Kidney (tissue), 14 donors: ENCODE measurements around the gene SLC41A3. TPM values are rescaled to one million over a fixed set of nuclear protein-coding genes. Genes with fewer than 3 reads are reported as not detected.

ENCODE experiments used
- DNase-seq, 5 donors: peaks; one replicate each; pipeline ENCODE4 v3.0.0-alpha.2; 2013 to 2020
- FAIRE-seq: peaks from 2 replicates; lab custom pipeline; 2012; peaks lifted over from hg19 to GRCh38; lab: Jason Lieb, UNC
- H3K27ac ChIP-seq, 2 donors: one replicate each; pipeline ENCODE4 v1.7.0; 2013; ENCODE audit warnings: low read depth in 2 of 2, low read length in 2 of 2, inconsistent platforms in 1 of 2
- H3K27me3 ChIP-seq: one replicate; pipeline ENCODE4 v1.7.1; 2013; ENCODE audit warnings: low read length, inconsistent platforms; ENCODE audit not compliant: control insufficient read depth, insufficient read depth
- H3K36me3 ChIP-seq, 3 donors: one replicate each; pipeline versions ENCODE4 v1.7.0 to v1.7.1; 2013; ENCODE audit warnings: low read length in 3 of 3, control low read depth in 1 of 3, inconsistent platforms in 1 of 3; ENCODE audit not compliant: insufficient read depth in 3 of 3, control insufficient read depth in 2 of 3
- H3K4me1 ChIP-seq, 3 donors: one replicate each; pipeline versions ENCODE4 v1.7.0 to v1.7.1; 2013; ENCODE audit warnings: low read length in 3 of 3, inconsistent platforms in 1 of 3, low read depth in 1 of 3; ENCODE audit not compliant: control insufficient read depth in 2 of 3, insufficient read depth in 2 of 3
- H3K4me3 ChIP-seq, 3 donors: one replicate each; pipeline versions ENCODE4 v1.7.0 to v1.8.1; 2013; ENCODE audit warnings: low read length in 3 of 3, control low read depth in 1 of 3, inconsistent platforms in 1 of 3
- H3K9ac ChIP-seq, 3 donors: one replicate each; pipeline versions ENCODE4 v1.7.0 to v1.7.1; 2013; ENCODE audit warnings: low read length in 3 of 3, control low read depth in 1 of 3, inconsistent platforms in 1 of 3
- H3K9me3 ChIP-seq, 3 donors: one replicate each; pipeline versions ENCODE4 v1.7.0 to v1.7.1; 2013; ENCODE audit warnings: low read length in 3 of 3, control low read depth in 1 of 3, inconsistent platforms in 1 of 3; ENCODE audit not compliant: control insufficient read depth in 2 of 3, insufficient read depth in 1 of 3
- CTCF ChIP-seq: IDR thresholded peaks from 3 replicates; pipeline ENCODE4 v1.5.1; 2012; ENCODE audit warnings: mild to moderate bottlenecking, moderate library complexity, borderline replicate concordance; ENCODE audit not compliant: insufficient read depth; ENCODE audit errors: extremely low read depth
- intact Hi-C: fragments of 100-400 bp; cut with DNase I; formaldehyde crosslinking; loops from one replicate; pipeline ENCODE4 v1.11.1; 2022
- polyA plus RNA-seq: library from polyadenylated mRNA; stranded (reverse); fragments of 350-450 nt; fragmentation: Illumina TruSeq; extraction: RNeasy Lipid Tissue Mini Kit (QIAGEN cat#74804); gene quantifications from one replicate; pipeline ENCODE4 v1.2.3, GENCODE V29; 2014; ENCODE audit warnings: low read depth, low replicate concordance; ENCODE audit not compliant: insufficient read depth
- total RNA-seq: library from RNA; stranded (reverse); fragmentation: NEBNext Ultra II Directional; extraction: Animal tissue kit (Norgen Biotek cat#: 25700); gene quantifications from one replicate; pipeline ENCODE4 v1.2.1, GENCODE V29; 2021
- donor health status: control.
- donor health status: control.
- donor health status: control.
- donor health status: control.
- donor health status: control.
- donor health status: DM: yes; HTN: yes; CAD: no.
- donor health status: Normal renal cell carcinoma (clear cell type).

SLC41A3 gene
- total and polyA plus RNA-seq, 2 donors from 2014 or later = 31.6 to 74.3 TPM

GRCh38 chr3:126084768-126085180 lies 850 bp upstream of the SLC41A3 start:
- intact Hi-C loops = no loop called here
- Histone ChIP-seq H3K4me1 (peaks cover 0 to 3% (median 2%) of the 10 kb centered on the region in 3 donors), H3K27ac (no peak overlapping the region), H3K4me3 (peak overlapping the region in 2 of 3 donors; percentile 81 to 82), H3K9me3 (no peaks in the 10 kb centered on the region), H3K9ac (peak overlapping the region in 1 of 3 donors; percentile 80), H3K36me3 (no peaks in the 10 kb centered on the region), H3K27me3 (no peaks in the 10 kb centered on the region)
- FAIRE-seq (no peak), DNase-seq (peak in 1 of 5 donors; percentile 19)
- no peak for TF ChIP-seq CTCF

- DNase-seq (peak in 2 of 5 donors; percentile 59 to 75), FAIRE-seq (no peak)
- Histone ChIP-seq H3K4me1 (peaks cover 0 to 3% (median 2%) of the 10 kb centered on the region in 3 donors), H3K9ac (peak overlapping the region in 2 of 3 donors; percentile 69 to 75), H3K4me3 (peak overlapping the region; percentile 56 to 64 (median 63)), H3K36me3 (no peaks in the 10 kb centered on the region), H3K9me3 (no peaks in the 10 kb centered on the region), H3K27me3 (no peaks in the 10 kb centered on the region), H3K27ac (peak overlapping the region; percentile 65 to 77)
- intact Hi-C loops = no loop called here
- no peak for TF ChIP-seq CTCF
Observed at GRCh38 chr3:126083511-126083912, 412 bp downstream of the SLC41A3 start.

- Histone ChIP-seq H3K4me1 (peaks cover 0 to 3% (median 2%) of the 10 kb centered on the region in 3 donors), H3K9me3 (no peaks in the 10 kb centered on the region), H3K27ac (no peak overlapping the region), H3K4me3 (peak overlapping the region; percentile 56 to 64 (median 63)), H3K36me3 (no peaks in the 10 kb centered on the region), H3K9ac (peak overlapping the region in 1 of 3 donors; percentile 69), H3K27me3 (no peaks in the 10 kb centered on the region)
- FAIRE-seq (no peak), DNase-seq (no peak)
- intact Hi-C loops = no loop called here
- no peak for TF ChIP-seq CTCF
Observed at GRCh38 chr3:126083138-126083445, 832 bp downstream of the SLC41A3 start.
